Activated naive CD8-positive, alpha-beta T cell treated with anti-CD3 and anti-CD28 coated beads, Interleukin-2, amount 50 U/mL, for 24 hours (primary cell): ENCODE results near the gene POTEC.
"Not testable (repeated sequence)": the region's sequence is repeated elsewhere in the genome, so short reads cannot be mapped to it uniquely, and the experiment has no call there.

ENCODE experiments used
- ATAC-seq: fragments of 150-1000 bp; cut with Tn5 transposase; one replicate; pipeline ENCODE4 v1.10.0; 2021
- DNase-seq: peaks from one replicate; pipeline ENCODE4 v3.0.0; 2021
- H3K27ac Mint-ChIP-seq: one replicate; pipeline ENCODE4 v1.8.0; 2021; ENCODE audit warnings: mild to moderate bottlenecking, mixed read lengths
- H3K27me3 Mint-ChIP-seq: one replicate; pipeline ENCODE4 v1.8.0; 2021; ENCODE audit warnings: mixed read lengths
- H3K36me3 Mint-ChIP-seq: one replicate; pipeline ENCODE4 v1.8.0; 2021; ENCODE audit warnings: low read depth, mixed read lengths
- H3K4me1 Mint-ChIP-seq: one replicate; pipeline ENCODE4 v1.8.0; 2021; ENCODE audit warnings: mixed read lengths
- H3K4me3 Mint-ChIP-seq: one replicate; pipeline ENCODE4 v1.8.0; 2021; ENCODE audit warnings: mild to moderate bottlenecking, moderate library complexity, mixed read lengths
- H3K9me3 Mint-ChIP-seq: one replicate; pipeline ENCODE4 v1.8.0; 2021; ENCODE audit warnings: mixed read lengths

POTEC gene

DNA sequence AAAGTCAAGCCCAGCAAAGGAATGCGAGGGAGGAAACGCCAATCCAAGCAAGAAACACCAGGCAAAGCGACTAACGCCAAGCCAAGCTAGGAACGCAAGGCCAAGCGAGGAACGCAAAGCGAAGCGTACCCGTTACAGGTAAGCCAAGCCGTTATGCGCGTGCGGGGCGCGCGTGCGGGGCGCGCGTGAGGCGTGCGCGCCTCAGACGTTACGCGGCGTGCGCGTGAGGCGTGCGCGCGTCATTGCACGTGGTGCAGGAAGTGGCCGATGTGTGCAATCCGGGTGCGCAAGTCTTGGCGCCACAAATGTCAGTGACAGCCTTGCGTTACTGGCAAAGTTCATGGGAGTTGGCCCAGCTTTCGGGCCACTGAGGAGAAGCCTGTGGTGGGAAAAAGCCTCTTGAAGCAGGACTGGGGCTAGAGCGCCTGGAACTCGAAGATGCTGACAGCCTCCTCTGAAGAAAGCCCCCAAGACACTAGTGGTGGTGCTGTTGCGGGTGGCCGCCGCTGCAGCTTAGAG is at the start of gene POTEC:
Gene POTEC (minus strand): TSS at position 155 of the 519 bp plus-strand sequence. CDS start 454 bp downstream, outside the sequence.
- H3K4me1 Mint-ChIP-seq, H3K9me3 Mint-ChIP-seq, H3K27ac Mint-ChIP-seq, DNase-seq, H3K36me3 Mint-ChIP-seq, H3K27me3 Mint-ChIP-seq, ATAC-seq, H3K4me3 Mint-ChIP-seq: not testable (repeated sequence)

GRCh38 chr18:14577971-14578370 is 34.6 kb upstream of the POTEC start:
- Mint-ChIP-seq H3K27ac (no peak overlapping the region), H3K27me3 (no peaks in the 10 kb centered on the region), H3K9me3 (peaks cover 3% of the 10 kb centered on the region), H3K4me1 (no peaks in the 10 kb centered on the region), H3K4me3 (no peak overlapping the region), H3K36me3 (no peaks in the 10 kb centered on the region)
- ATAC-seq (no peak), DNase-seq (no peak)

GRCh38 chr18:14559502-14559901 is 16.1 kb upstream of the POTEC start:
- not testable (repeated sequence) for H3K4me1 Mint-ChIP-seq, H3K27me3 Mint-ChIP-seq, H3K27ac Mint-ChIP-seq, ATAC-seq, H3K9me3 Mint-ChIP-seq, H3K4me3 Mint-ChIP-seq, DNase-seq, H3K36me3 Mint-ChIP-seq

GRCh38 chr18:14531659-14532058 is 11.7 kb downstream of the POTEC start:
- DNase-seq, ATAC-seq, H3K27me3 Mint-ChIP-seq, H3K36me3 Mint-ChIP-seq, H3K9me3 Mint-ChIP-seq, H3K4me3 Mint-ChIP-seq, H3K27ac Mint-ChIP-seq, H3K4me1 Mint-ChIP-seq: not testable (repeated sequence)

DNA sequence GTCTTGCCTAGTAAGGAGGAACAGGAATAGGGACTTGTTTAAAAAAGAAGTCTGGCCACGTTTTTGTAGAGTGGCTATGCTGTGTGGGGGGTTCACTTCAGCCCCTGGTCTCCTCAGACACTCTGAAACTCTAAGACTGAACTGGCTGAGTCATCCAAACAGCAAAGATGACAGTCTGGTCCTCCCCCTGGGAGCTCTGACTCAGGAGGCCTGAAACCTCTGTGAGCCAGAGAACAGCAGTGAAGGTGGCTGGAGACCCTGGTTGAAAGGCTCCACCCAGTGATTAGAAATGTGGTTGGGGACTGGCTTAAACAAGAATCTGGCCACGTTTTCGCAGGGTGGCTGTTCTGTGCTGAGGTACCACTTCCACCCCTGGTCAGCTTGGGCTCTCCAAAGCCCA is 32.7 kb downstream of the POTEC start:
- not testable (repeated sequence) for H3K9me3 Mint-ChIP-seq, H3K4me3 Mint-ChIP-seq, H3K36me3 Mint-ChIP-seq, ATAC-seq, H3K4me1 Mint-ChIP-seq, H3K27ac Mint-ChIP-seq, H3K27me3 Mint-ChIP-seq, DNase-seq

GRCh38 chr18:14503691-14504090 is 39.7 kb downstream of the POTEC start:
- H3K9me3 Mint-ChIP-seq, ATAC-seq: not testable (repeated sequence)

DNA sequence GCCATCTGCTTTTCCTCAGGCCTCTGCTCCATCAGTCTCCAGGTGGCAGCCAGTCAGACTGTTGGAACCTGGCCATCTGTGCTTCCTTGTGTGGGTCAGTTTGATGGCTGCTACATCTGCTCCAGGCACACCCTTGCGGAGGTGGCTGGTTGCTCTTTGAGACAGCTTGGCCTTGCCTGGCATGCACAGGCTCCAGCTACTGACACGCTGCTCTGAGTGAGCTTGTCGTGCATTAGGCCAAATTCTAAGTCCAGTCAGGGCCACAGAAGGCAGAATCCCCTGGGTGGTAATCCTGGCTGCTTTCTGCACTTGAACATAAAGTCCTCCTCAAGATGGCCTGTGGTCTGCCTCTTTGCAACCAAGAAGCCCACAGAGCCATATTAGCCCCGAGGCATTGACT is 41.5 kb downstream of the POTEC start:
- H3K36me3 Mint-ChIP-seq, ATAC-seq, H3K27me3 Mint-ChIP-seq, DNase-seq, H3K4me1 Mint-ChIP-seq, H3K27ac Mint-ChIP-seq, H3K4me3 Mint-ChIP-seq, H3K9me3 Mint-ChIP-seq: not testable (repeated sequence)

More at GRCh38 chr18:14503691-14504090, 39.7 kb downstream of the POTEC start:
- H3K4me3 Mint-ChIP-seq, H3K36me3 Mint-ChIP-seq, H3K27me3 Mint-ChIP-seq, H3K27ac Mint-ChIP-seq, DNase-seq, H3K4me1 Mint-ChIP-seq: not testable (repeated sequence)

DNA sequence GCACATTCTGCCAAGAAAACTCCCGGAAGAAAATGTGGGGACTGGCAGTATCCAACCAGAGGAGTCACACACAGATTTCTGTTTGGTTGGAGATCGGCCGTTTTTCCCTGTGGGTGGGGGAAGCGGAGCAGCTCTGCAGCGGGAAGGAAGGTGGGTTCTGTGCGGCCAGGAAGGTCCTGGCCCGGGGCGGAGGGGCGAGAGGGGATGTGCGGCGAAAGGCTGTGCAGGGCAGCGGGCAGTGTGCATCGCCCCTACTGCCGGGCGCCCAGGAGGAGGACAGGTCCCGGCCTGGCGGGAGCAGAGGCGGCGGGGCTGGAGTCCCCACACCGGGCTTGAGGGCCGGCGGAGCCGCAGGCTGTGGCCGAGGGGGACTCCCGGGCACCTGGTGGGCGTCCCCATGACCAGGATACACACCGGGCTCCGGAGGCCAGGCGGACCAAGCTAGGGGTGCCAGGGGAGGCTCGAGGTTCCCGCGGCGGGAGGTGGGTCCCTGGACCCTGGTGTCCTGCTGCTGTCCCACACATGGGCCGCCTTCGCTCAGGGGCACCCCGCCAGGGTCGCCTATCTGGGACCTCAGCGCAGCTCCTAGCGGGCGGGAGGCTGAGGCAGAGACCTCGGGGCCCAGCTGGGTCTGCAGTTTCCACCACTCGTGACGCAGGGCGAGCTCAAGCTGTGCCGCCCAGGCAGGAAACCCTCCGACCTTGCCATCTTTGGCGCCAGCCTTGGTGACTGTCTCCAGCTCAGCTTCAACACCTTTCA is 54.0 kb downstream of the POTEC start:
- not testable (repeated sequence) for H3K27ac Mint-ChIP-seq

GRCh38 chr18:14488789-14489188 is 54.6 kb downstream of the POTEC start:
- ATAC-seq, DNase-seq, H3K4me1 Mint-ChIP-seq, H3K4me3 Mint-ChIP-seq, H3K9me3 Mint-ChIP-seq, H3K27ac Mint-ChIP-seq, H3K27me3 Mint-ChIP-seq, H3K36me3 Mint-ChIP-seq: not testable (repeated sequence)

More for the DNA sequence above, 54.0 kb downstream of the POTEC start:
- H3K9me3 Mint-ChIP-seq, ATAC-seq, H3K4me3 Mint-ChIP-seq, DNase-seq, H3K27me3 Mint-ChIP-seq, H3K4me1 Mint-ChIP-seq, H3K36me3 Mint-ChIP-seq: not testable (repeated sequence)

- not testable (repeated sequence) for ATAC-seq, H3K9me3 Mint-ChIP-seq, H3K27me3 Mint-ChIP-seq, DNase-seq, H3K4me3 Mint-ChIP-seq, H3K27ac Mint-ChIP-seq, H3K36me3 Mint-ChIP-seq, H3K4me1 Mint-ChIP-seq
These were observed 56.3 kb downstream of the POTEC start for GRCh38 chr18:14486926-14487580.

GRCh38 chr18:14479076-14479475 is 64.3 kb downstream of the POTEC start:
- not testable (repeated sequence) for H3K4me1 Mint-ChIP-seq, ATAC-seq, H3K27ac Mint-ChIP-seq

GRCh38 chr18:14475520-14475919 is 67.9 kb downstream of the POTEC start:
- not testable (repeated sequence) for H3K9me3 Mint-ChIP-seq, ATAC-seq, H3K4me1 Mint-ChIP-seq, H3K4me3 Mint-ChIP-seq, H3K27me3 Mint-ChIP-seq, DNase-seq, H3K36me3 Mint-ChIP-seq, H3K27ac Mint-ChIP-seq

More at GRCh38 chr18:14479076-14479475, 64.3 kb downstream of the POTEC start:
- not testable (repeated sequence) for H3K36me3 Mint-ChIP-seq, DNase-seq, H3K4me3 Mint-ChIP-seq, H3K27me3 Mint-ChIP-seq, H3K9me3 Mint-ChIP-seq

DNA sequence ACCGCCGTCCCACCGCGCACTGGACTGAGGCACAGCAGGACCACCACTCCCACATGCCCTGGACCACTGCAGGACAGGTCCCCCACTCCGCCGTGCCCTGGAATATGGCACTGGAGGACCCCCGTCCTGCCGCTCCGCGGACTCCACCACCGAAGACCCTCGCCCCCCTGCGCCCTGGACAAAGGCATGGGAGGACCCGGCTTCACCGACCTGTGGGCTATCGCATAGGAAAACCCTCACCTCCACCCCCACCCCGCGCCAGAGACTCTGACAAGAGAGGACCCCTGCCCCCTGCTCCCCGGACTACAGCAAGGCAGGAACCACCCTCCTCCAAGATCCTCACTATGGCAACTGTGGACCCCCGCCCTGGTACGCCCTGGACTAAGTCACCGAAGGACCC is 68.6 kb downstream of the POTEC start:
- not testable (repeated sequence) for H3K9me3 Mint-ChIP-seq, H3K36me3 Mint-ChIP-seq, ATAC-seq, H3K4me1 Mint-ChIP-seq, DNase-seq, H3K27me3 Mint-ChIP-seq, H3K4me3 Mint-ChIP-seq, H3K27ac Mint-ChIP-seq

DNA sequence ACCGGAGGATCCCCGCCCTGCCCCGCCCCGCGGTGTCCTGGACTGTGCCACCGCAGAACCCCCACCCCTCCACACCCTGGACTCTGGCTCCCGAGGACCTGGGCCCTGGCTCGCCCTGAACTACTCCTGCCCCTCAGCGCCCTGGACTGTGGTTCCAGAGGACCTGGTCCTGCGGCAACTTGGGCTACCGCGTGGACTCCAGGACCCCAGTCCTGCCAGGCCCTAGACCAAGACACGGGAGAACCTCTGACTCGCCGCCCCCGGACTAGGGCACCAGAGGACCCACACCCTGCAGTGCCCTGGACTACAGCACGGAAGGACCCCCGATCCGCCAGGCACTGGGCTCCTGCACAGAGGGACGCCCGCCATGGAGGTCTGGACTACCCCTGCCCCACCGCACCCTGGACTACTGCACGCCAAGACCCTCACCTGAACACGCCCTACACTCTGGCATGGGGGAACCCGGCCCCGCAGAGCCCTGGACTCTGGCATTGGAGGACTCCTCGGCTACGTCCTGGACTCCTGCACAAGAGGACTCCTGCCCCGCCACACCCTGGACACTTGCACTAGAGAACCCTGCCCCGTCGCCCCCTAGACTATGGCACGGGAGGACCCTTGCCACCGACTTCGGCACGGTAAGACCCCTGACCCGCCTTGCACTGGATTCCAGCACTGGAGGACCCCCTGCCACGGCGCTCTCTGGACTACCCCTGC is 69.2 kb downstream of the POTEC start:
- not testable (repeated sequence) for DNase-seq, H3K4me3 Mint-ChIP-seq, H3K27ac Mint-ChIP-seq, H3K36me3 Mint-ChIP-seq, H3K4me1 Mint-ChIP-seq, H3K9me3 Mint-ChIP-seq, ATAC-seq, H3K27me3 Mint-ChIP-seq
